Dedifferentiated amniotic fluid mesenchymal stem cell (primary cell): ENCODE measurements around the gene TMEM117.

Experiments used
- DNase-seq: peaks from one replicate; pipeline ENCODE4 v3.0.0-alpha.2; 2016; ENCODE audit errors: extremely low spot score

Gene TMEM117

DNA sequence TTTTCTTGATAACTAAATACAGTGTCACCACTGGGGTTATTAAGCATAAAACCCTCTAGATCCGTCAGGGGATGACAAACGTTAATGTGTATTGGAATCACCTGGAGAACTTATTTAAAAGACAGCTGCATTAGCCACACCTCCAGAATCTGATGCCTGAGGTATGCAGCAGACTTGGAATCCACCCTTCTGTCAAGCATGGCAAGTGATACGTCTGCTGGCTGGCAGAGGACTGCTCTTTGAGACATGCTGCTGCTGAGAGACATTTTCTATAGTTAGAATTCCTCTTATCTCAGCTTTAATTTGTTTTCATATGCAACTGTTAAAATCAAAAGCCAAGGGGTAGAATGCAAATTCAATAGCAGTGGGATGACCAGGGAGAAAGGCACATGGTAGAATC lies 544.0 kb downstream of the TMEM117 start:
- no peak for DNase-seq

DNA sequence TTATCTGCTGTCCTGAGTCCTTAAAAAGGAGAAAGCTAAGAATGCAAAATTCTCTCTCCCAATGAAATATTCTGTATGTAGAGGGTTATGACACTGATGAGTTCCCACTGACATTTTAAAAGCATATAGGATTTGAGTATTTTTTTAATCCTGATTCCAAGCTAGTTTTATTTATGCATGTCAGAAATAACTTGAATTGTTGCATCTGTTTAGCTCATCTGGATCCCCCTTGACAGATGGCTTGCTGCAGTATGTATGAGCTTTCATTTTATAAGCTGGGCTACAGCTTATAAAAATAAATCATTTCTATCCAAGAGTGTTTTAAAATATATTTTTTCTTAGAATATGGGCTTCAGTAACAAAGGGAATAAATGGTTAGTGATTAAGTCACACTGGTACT lies 545.0 kb downstream of the TMEM117 start:
- DNase-seq = no peak

DNA sequence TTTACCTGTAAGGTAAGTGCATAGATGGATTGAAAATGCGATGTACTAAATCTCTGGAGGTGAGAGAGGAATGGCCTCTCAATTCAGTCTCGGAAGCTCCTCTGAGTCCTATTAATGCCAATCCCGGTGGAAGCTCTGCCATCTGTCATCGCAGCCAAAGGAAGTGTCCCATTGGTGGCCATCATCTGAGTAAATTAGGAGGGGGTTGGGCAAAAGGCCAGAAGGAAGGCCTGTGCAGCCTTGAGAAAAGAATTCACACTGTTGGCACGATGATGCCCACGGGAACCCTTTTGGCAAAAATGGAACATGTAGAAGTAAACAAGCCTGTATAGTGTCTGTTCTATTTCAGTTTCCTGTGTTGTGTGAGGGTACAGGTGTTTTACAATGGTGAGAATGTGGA lies 545.5 kb downstream of the TMEM117 start:
- no peak for DNase-seq

DNA sequence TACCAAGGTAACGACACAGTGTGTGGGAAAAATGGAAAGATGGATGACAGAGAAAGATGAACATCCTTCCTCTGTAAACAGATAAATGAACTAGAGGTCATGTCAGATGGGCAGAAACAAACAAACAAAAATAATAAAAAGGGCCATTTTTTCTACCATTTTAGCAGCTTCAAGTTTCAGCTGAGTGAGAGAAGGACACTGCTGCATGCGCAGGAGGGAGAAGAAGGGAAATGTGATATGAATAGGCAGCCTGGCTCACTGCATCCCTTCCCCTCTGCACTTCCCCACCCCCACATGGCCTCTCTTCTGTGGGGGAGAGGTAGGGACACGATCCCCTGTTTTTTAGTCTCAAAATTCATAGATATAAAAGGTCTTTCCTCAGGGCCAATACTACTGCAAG lies 548.3 kb downstream of the TMEM117 start:
- DNase-seq = no peak

GRCh38 chr12:44385964-44386363 lies 550.1 kb downstream of the TMEM117 start:
- DNase-seq = no peak

DNA sequence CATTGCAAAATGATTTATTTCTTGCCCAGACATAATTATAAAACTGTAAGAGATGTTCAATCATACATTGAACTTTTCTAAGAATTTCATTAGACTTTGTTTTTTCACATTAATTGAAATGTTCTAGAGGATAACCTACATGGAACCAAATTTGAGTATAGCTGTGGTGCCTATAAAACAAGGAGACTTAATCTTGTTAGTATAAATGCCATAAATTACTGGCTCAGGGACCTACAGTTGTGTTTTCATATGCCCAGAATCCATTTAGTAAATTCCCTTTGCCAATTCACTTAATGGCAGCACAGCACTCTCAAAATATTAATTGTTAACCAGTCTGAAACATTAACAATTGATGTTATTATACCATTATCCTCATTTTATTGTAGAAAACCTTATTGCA lies 551.7 kb downstream of the TMEM117 start:
- DNase-seq = no peak

DNA sequence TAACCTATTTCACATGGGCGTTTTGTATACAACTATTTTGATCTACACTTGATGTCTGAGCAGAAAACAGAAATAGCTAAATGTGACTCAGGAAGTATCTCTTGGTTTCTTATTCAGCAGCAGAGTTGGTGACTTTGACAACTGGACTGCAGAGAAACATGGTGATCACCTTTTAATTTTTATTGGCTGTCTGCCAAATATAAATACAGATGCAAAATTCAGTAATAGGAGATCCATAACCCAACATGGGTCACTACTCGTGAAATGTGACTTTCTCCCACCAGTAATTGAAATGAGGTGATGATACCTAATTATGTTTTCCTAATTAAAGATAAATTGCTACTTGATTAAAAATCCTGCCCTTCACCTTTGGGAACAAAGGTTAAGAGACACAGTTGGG lies 553.2 kb downstream of the TMEM117 start:
- DNase-seq = no peak

DNA sequence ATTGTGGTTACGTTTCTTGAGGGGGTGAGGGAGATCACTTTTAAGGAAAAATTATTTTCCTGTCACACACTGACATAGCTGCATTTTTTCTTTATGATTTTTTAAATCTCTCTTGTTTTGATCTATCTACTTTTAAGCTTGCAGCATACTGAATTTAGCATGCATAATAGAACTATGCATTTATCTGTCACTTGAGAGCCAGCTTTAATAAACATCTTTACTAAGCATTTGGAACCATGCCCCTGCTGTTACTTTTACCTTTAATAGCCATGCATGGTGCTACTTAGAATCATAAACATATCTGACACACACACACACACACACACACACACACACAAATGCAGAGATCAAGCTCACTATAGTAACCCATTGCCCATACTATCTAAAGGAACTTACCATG lies 554.0 kb downstream of the TMEM117 start:
- no peak for DNase-seq

DNA sequence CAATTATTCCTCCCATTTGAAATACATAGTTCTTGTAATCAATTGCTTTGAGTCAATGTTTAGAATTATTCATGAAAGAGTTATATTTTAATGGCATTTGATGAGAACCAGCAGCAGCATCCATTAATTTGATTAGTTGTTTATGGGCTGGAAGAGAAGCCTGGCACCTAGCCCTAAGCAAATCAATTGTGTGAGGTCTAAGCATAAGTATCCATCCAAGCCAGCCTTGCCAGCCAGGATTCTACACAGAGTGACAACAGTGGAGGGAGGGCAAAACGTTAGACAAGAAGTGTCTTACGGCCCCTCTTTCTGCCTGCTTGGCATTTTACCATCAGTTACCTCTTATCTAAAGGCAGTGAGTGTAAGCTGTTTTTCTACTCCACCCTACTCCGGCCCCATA lies 561.8 kb downstream of the TMEM117 start:
- no peak for DNase-seq

DNA sequence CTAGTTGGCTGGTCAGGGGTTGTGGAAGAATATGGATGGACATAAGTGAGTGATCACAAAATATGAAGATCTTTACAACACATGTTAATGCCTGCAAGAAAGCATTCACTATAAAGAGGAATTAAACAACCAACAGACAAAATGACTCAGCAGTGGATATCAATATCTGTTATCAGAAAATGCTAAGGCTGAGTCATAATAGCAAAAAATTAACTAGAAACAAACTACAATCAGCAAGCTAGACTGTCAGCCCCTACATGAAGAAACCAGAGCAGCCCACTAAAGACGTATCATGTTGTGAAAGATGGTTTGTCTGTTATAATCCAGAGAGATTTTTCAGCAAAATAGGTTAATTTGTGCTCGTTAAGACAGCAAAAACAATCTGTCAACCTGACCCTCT lies 567.3 kb downstream of the TMEM117 start:
- DNase-seq = no peak

- DNase-seq = no peak
Measured at GRCh38 chr12:44405297-44405696, 569.4 kb downstream of the TMEM117 start.

DNA sequence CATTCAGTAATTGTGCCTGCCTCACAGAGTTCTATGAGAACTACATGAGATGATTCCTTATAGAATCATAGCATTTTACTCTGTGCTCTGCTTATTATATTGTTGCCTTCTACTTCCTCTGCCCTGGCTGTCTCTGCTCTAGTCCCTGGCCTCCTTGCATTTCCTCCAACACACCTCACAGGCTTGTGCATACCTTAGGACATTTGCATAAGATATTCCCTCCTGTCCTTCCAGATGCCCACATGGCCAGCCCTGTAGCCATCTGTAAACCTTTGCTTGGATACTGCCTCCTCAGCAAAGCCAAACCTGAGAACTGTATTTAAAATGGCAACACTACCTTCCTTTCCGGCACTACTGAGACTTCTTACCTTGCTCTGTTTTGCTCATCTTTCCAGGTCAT lies 586.7 kb downstream of the TMEM117 start:
- no peak for DNase-seq

GRCh38 chr12:44428825-44429224 lies 592.9 kb downstream of the TMEM117 start:
- DNase-seq = no peak

DNA sequence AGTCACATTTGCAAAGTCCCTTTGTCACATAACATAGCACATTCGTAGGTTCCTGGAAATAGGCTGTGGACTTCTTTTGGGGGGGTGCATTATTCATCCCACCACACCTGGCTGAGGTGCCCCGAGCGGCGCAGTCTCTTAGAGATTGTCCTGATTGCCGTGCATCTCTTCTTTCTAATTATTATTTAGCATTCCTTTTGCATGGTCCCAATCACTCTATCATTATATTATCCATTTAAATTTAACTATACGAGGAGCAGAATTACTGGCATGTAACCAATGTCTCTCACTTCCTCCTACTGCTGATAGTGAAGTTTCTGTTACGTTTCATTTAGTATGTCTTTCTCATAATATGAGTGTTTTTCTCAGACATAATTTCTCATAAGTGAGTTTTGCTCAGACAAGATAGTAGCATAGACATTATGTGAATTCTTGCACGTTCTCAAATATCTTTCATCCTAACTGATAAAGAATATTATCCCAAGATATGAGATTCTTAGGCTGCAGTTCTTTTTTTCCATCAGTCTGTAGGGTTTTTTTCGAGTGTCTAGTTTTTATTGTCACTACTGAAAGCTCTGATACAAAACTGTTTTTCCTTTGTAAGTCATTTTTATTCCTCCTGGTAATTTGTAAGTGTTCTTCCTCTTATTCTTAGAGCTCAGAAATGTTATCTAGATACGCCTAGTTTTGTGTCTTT lies 595.9 kb downstream of the TMEM117 start:
- DNase-seq = no peak

GRCh38 chr12:44433659-44434058 lies 597.8 kb downstream of the TMEM117 start:
- DNase-seq = no peak

GRCh38 chr12:44436756-44437155 lies 600.9 kb downstream of the TMEM117 start:
- DNase-seq = no peak
